Rectal smooth muscle tissue (tissue), 1 donor: ENCODE measurements around the gene NAV2.

Experiments
- H3K27ac ChIP-seq: one replicate; pipeline ENCODE4 v1.7.0; 2013; ENCODE audit warnings: low read depth, low read length, inconsistent platforms
- H3K27me3 ChIP-seq: one replicate; pipeline ENCODE4 v1.7.0; 2013; ENCODE audit warnings: low read length; ENCODE audit not compliant: control insufficient read depth, insufficient read depth
- H3K36me3 ChIP-seq: one replicate; pipeline ENCODE4 v1.7.0; 2013; ENCODE audit warnings: low read length; ENCODE audit not compliant: control insufficient read depth, insufficient read depth
- H3K4me1 ChIP-seq: one replicate; pipeline ENCODE4 v1.7.0; 2013; ENCODE audit warnings: low read length; ENCODE audit not compliant: control insufficient read depth, insufficient read depth
- H3K4me3 ChIP-seq: one replicate; pipeline ENCODE4 v1.7.0; 2013; ENCODE audit warnings: low read length
- H3K9ac ChIP-seq: one replicate; pipeline ENCODE4 v1.7.0; 2013; ENCODE audit warnings: low read length

NAV2 gene

DNA sequence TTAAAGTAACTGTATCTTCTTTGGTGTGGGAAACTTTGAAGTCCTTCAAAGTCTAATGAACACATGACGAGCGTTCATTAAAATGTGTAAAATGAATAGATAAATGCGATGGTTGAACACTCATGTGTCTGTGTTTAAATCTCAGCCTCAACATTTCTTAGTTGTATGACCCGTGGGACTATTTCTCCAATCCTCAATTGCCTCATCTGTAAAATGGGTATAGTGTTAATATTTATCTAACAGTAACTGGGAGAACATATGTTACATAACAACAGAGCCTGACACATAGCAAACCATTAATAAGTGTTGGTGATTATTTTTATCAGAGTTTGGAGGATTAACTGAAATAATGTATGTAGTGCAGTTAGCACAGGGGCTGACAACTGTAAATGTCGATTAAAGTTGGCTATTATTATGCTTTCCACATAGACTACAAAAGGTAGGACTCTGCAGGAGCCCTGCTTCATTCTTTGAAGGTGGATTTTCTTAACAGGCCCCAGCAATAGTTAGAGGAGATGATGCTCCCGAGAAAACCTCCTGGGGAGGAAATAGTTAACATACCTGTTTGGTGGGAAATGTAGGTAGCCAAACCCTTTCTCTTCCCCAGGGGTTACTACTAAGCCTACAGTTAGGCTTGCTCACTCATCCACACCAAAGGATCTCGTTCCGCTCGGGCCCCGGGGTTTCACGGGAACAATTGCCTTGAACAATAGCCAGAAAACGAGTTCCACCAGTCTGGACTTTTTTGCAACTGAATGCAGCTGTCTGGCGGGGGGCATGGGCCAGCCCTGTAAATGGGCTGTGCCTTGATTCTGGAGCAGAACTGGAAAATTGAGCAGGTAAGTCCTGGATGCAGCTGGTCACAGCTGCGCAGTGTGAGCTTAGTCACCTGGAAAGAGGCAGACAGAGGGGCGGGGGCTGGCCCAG, 314.3 kb downstream of the NAV2 start:
- Histone ChIP-seq H3K4me3 (no peak overlapping the region), H3K9ac (no peak overlapping the region), H3K4me1 (peaks cover 23% of the 10 kb centered on the region), H3K27me3 (no peaks in the 10 kb centered on the region), H3K36me3 (no peaks in the 10 kb centered on the region), H3K27ac (no peak overlapping the region)

GRCh38 chr11:20027556-20028013, 314.9 kb downstream of the NAV2 start:
- H3K36me3 ChIP-seq: no peaks in the 10 kb centered on the region
- H3K9ac ChIP-seq: no peak overlapping the region
- H3K4me1 ChIP-seq: peaks cover 20% of the 10 kb centered on the region
- no peak overlapping the region for H3K4me3 ChIP-seq
- no peak overlapping the region for H3K27ac ChIP-seq
- H3K27me3 ChIP-seq: no peaks in the 10 kb centered on the region

GRCh38 chr11:20029193-20029592, 316.6 kb downstream of the NAV2 start:
- H3K27me3 ChIP-seq: no peaks in the 10 kb centered on the region
- H3K36me3 ChIP-seq: no peaks in the 10 kb centered on the region
- no peak overlapping the region for H3K27ac ChIP-seq
- no peak overlapping the region for H3K4me3 ChIP-seq
- peaks cover 20% of the 10 kb centered on the region for H3K4me1 ChIP-seq
- no peak overlapping the region for H3K9ac ChIP-seq

DNA sequence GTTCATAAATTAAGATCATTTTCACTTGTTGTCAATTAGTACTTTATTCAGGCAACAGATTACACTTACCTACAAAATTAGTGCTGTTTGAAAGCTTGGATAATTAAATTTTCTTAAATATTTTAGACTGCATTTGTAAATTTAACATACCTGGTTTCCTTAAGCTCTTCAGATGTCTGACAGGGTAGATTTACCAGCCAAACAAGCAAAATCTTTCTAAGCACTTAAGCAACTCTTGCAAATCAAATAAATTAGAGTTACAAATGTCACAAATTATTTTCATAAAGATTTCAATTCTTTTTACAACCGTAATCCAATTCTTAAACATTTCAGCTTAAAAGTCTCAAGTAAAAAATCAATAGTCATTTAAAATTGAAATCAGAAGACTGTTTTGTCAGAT, 317.8 kb downstream of the NAV2 start:
- Histone ChIP-seq H3K36me3 (no peaks in the 10 kb centered on the region), H3K4me1 (peaks cover 15% of the 10 kb centered on the region), H3K27ac (no peak overlapping the region), H3K27me3 (no peaks in the 10 kb centered on the region), H3K4me3 (no peak overlapping the region), H3K9ac (no peak overlapping the region)

GRCh38 chr11:20031155-20032001, 318.7 kb downstream of the NAV2 start:
- Histone ChIP-seq H3K4me1 (peaks cover 15% of the 10 kb centered on the region), H3K27me3 (no peaks in the 10 kb centered on the region), H3K27ac (no peak overlapping the region), H3K36me3 (no peaks in the 10 kb centered on the region), H3K9ac (no peak overlapping the region), H3K4me3 (no peak overlapping the region)

DNA sequence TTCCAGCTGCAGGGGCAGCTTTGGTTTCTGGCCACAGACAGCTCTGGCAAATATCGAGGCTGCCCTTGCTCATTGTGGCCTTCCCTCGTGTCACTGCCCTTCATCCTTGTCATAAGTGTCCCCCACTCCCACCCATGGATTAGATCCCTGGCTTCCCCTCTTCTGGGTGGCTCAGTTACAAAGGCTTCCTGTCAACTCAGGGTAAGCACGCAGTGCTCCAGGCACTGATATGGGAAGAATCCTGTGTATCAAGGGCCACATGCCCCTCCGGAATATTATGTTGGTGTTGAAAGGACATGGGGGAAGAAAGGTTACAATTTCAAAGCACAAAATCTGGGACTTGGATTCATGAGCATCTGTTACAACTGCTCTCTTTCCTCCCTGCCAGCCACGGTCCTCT, 319.5 kb downstream of the NAV2 start:
- no peak overlapping the region for H3K27ac ChIP-seq
- H3K4me1 ChIP-seq: peaks cover 13% of the 10 kb centered on the region
- H3K27me3 ChIP-seq: no peaks in the 10 kb centered on the region

GRCh38 chr11:20032577-20033260, 320.1 kb downstream of the NAV2 start:
- no peaks in the 10 kb centered on the region for H3K27me3 ChIP-seq
- H3K4me3 ChIP-seq: no peak overlapping the region
- no peak overlapping the region for H3K9ac ChIP-seq
- H3K27ac ChIP-seq: no peak overlapping the region
- peaks cover 2% of the 10 kb centered on the region for H3K36me3 ChIP-seq
- H3K4me1 ChIP-seq: peaks cover 10% of the 10 kb centered on the region

More for the DNA sequence above, 319.5 kb downstream of the NAV2 start:
- no peak overlapping the region for H3K9ac ChIP-seq
- no peak overlapping the region for H3K4me3 ChIP-seq
- H3K36me3 ChIP-seq: peaks cover 2% of the 10 kb centered on the region

- no peak overlapping the region for H3K4me3 ChIP-seq
- no peaks in the 10 kb centered on the region for H3K27me3 ChIP-seq
- no peak overlapping the region for H3K9ac ChIP-seq
- H3K27ac ChIP-seq: no peak overlapping the region
- H3K36me3 ChIP-seq: peaks cover 2% of the 10 kb centered on the region
- H3K4me1 ChIP-seq: peaks cover 10% of the 10 kb centered on the region
Measured at GRCh38 chr11:20033806-20034205, 321.2 kb downstream of the NAV2 start.

DNA sequence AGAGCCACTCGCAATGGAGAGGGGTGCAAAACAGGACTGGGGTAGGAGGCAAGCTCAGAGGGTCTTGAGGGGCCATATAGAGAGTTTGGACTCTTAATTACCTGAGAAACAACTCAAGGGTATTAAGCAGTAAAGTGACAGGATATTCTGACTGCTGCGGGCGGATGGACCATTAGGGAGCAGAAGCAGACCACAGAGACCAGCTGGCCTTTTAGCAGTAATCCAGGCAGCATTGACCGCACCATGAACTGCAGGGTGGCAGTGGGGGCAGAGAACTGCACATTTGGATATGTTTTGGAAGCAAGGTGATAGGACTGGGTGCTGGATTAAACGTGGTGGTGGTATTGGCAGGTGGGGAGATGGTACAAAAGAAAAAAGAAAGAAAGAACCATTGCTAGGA, 322.3 kb downstream of the NAV2 start:
- H3K4me3 ChIP-seq: no peak overlapping the region
- H3K27ac ChIP-seq: no peak overlapping the region
- H3K9ac ChIP-seq: no peak overlapping the region
- peaks cover 10% of the 10 kb centered on the region for H3K4me1 ChIP-seq
- peaks cover 2% of the 10 kb centered on the region for H3K36me3 ChIP-seq
- H3K27me3 ChIP-seq: no peaks in the 10 kb centered on the region

GRCh38 chr11:20035375-20035700, 322.7 kb downstream of the NAV2 start:
- Histone ChIP-seq H3K27ac (no peak overlapping the region), H3K4me3 (no peak overlapping the region), H3K36me3 (peaks cover 2% of the 10 kb centered on the region), H3K4me1 (peaks cover 10% of the 10 kb centered on the region), H3K9ac (no peak overlapping the region), H3K27me3 (no peaks in the 10 kb centered on the region)

DNA sequence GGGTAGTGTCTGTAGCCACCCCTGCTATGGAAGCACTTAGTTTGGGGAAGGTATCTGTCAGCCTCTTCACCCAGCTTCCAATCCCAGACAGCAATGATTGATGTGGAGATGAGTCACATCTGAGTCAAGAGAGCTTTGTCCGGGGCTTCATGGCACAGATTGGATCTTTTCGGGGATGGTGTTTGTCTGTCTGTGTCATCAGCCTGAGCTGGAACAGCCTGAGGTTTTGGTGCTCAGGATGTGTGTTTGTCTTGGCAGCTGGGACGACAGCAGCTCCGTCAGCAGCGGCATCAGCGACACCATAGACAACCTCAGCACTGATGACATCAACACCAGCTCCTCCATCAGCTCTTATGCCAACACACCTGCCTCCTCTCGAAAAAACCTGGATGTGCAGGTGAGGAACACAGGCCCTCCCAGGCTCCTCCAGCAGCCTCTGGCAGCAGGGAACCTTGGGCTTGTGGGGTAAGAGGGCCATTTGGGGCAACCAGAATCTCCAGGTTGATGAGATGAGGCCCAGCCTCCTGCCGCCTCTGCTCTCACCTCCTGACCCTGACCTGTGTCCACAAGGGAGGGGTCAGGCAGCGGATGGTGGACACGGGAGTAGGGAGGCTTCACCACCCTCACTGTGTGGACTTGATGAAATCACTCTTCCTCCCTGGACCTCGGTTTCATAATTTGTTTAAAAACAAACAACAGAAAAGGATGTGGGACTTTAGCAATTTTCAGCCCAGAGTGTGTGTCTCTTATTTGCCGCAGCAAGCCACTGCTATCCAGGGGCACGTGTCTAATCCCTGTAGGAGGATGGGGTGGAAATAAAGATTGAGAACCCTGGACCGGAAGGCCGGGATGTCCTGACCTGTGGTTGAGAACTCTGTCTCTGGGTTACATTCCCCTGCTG, 323.3 kb downstream of the NAV2 start:
- Histone ChIP-seq H3K36me3 (peaks cover 2% of the 10 kb centered on the region), H3K4me1 (peaks cover 9% of the 10 kb centered on the region), H3K4me3 (no peak overlapping the region), H3K27me3 (no peaks in the 10 kb centered on the region), H3K9ac (no peak overlapping the region), H3K27ac (no peak overlapping the region)
